Ovary (tissue), 9 donors: ENCODE results near the gene NFS1. TPM values are rescaled to one million over a fixed set of nuclear protein-coding genes. Genes with fewer than 3 reads are reported as not detected.
A peak's percentile ranks its signal among the peaks of the same experiment; 100 is the strongest.

Source experiments
- DNase-seq, 5 donors: peaks; one replicate each; pipeline ENCODE4 v3.0.0-alpha.2; 2019 to 2020
- H3K27ac ChIP-seq, 2 donors: fragments of 200-600 bp; one replicate each; pipeline versions ENCODE4 v1.5.1 to v1.8.0; 2019 to 2022
- H3K27me3 ChIP-seq: fragments of 200-600 bp; one replicate; pipeline ENCODE4 v1.8.0; 2022
- H3K36me3 ChIP-seq: fragments of 200-600 bp; sonication (generic); one replicate; pipeline ENCODE4 v1.5.1; 2019
- H3K4me1 ChIP-seq: one replicate; pipeline ENCODE4 v1.8.1; 2013; ENCODE audit warnings: mild to moderate bottlenecking, moderate library complexity; ENCODE audit not compliant: insufficient read depth
- H3K4me3 ChIP-seq: fragments of 200-600 bp; sonication (generic); one replicate; pipeline ENCODE4 v1.5.1; 2017
- H3K9me3 ChIP-seq, 2 donors: fragments of 200-600 bp in 1 of 2; sonication (generic) in 1 of 2; one replicate each; pipeline versions ENCODE4 v1.5.1 to v1.8.1; 2013 to 2019; ENCODE audit warnings: mild to moderate bottlenecking in 1 of 2, moderate library complexity in 1 of 2
- EP300 ChIP-seq: sonication (generic); formaldehyde crosslinking; IDR thresholded peaks from one replicate; pipeline ENCODE4 v1.6.1; 2017; ENCODE audit warnings: antibody characterized with exemption
- POLR2A ChIP-seq: fragments of 450-650 bp; IDR thresholded peaks from one replicate; pipeline ENCODE4 v1.6.1; 2017; ENCODE audit warnings: antibody characterized with exemption, mild to moderate bottlenecking, moderate library complexity
- WGBS, 3 donors: extraction: QIAGEN DNeasy Blood & Tissue Kit in 1 of 3; methylation state at CpG; one replicate each; pipeline versions ENCODE4 v1.1.5 to v1.1.7; 2013 to 2017; 5-methylcytosine and 5-hydroxymethylcytosine counted together
- intact Hi-C, 4 donors: fragments of 100-400 bp; cut with DNase I; formaldehyde crosslinking; loops; one replicate each; pipeline versions ENCODE4 v1.11.0 to v1.15.1; 2022 to 2023
- polyA plus RNA-seq, 2 donors: library from polyadenylated mRNA; stranded (reverse); fragments of 200-250 nt in 1 of 2; fragments of 350-450 nt in 1 of 2; fragmentation: Illumina TruSeq in 1 of 2; extraction: RNeasy Lipid Tissue Mini Kit (QIAGEN cat#74804) in 1 of 2; gene quantifications; one replicate each; pipeline ENCODE4 v1.2.3, GENCODE V29; 2013 to 2014
- total RNA-seq, 7 donors: library from RNA; depleted of rRNA in 2 of 7; stranded (reverse); fragments of >200 nt in 2 of 7; fragmentation: NEBNext Ultra II Directional in 3 of 7; extraction: Animal tissue kit (Norgen Biotek cat#: 25700) in 3 of 7; gene quantifications; one replicate each; pipeline versions ENCODE4 v1.1.0 to v1.2.4, GENCODE V29; 2016 to 2023
- TF ChIP-seq, protein P1 (sequence below), 3 donors: fragments of 450-650 bp in 2 of 3; fragments of 200-600 bp in 1 of 3; IDR thresholded peaks; one replicate each; pipeline versions ENCODE4 v1.5.1 to v1.8.0; 2016 to 2022; ENCODE audit warnings: antibody characterized with exemption in 3 of 3, mild to moderate bottlenecking in 1 of 3
- donor health status: DM: no; HTN: no; CAD: no; lungs with moderate emphysema.
- donor health status: DM: no; HTN: no; CAD: no.
- donor health status: Bipolar disorder and iron deficiency.
- donor health status: DM: yes; HTN: yes; CAD: no.
- donor health status: DM: no; HTN: no; CAD: no.
- donor health status: DM: yes; HTN: yes; CAD: no.

Gene NFS1
- total and polyA plus RNA-seq, 9 donors = 17.3 to 58.1 (median 29.4) TPM

DNA sequence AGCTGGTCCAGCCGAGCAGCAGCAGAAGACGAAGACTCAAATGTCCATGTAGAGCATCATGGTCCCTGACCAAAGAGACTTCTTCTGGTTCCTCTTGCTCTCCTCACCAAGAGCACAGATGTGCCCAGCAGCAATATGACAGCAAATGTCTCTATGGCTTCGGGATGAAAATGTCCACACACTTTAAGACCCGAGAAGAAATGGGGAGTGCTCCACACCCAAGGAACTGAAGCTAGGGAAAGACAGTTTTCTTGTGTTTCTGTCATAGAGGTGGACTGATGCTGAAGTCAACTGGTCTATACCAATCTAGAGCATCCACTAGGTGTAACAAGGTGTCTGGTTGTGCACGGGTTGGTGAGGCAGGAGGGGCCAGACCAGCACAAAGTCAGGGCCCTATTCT is 29.9 kb downstream of the NFS1 start:
- intact Hi-C loops = no loop called here

DNA sequence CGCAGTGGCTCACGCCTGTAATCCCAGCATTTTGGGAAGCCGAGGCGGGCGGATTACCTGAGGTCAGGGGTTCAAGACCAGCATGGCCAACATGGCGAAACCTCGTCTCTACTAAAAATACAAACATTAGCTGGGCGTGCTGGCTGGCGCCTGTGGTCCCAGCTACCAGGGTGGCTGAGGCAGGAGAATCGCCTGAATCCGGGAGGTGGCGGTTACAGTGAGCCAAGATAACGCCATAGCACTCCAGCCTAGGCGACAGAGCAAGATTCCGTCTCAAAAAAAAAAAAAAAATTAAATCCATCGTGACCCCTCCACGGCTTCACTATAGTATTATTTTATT is 33.2 kb downstream of the NFS1 start:
- Histone ChIP-seq H3K4me1 (peaks cover 2% of the 10 kb centered on the region), H3K9me3 (no peaks in the 10 kb centered on the region), H3K4me3 (no peak overlapping the region), H3K27ac (no peak overlapping the region), H3K36me3 (no peaks in the 10 kb centered on the region), H3K27me3 (no peaks in the 10 kb centered on the region)
- TF ChIP-seq EP300 (no peak), POLR2A (no peak)
- TF ChIP-seq, protein P1, sequence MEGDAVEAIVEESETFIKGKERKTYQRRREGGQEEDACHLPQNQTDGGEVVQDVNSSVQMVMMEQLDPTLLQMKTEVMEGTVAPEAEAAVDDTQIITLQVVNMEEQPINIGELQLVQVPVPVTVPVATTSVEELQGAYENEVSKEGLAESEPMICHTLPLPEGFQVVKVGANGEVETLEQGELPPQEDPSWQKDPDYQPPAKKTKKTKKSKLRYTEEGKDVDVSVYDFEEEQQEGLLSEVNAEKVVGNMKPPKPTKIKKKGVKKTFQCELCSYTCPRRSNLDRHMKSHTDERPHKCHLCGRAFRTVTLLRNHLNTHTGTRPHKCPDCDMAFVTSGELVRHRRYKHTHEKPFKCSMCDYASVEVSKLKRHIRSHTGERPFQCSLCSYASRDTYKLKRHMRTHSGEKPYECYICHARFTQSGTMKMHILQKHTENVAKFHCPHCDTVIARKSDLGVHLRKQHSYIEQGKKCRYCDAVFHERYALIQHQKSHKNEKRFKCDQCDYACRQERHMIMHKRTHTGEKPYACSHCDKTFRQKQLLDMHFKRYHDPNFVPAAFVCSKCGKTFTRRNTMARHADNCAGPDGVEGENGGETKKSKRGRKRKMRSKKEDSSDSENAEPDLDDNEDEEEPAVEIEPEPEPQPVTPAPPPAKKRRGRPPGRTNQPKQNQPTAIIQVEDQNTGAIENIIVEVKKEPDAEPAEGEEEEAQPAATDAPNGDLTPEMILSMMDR (IDR thresholded peaks at IDR 0.05) = no peak
- intact Hi-C loops = loop anchor here in 1 of 4 donors (2.0 kb wide), 1 partner anchor 49 kb away; no protein-coding TSS in a partner anchor
- DNase-seq = peak in 2 of 5 donors; percentile 17 to 35
- 96 to 97% (median 96%) methylated on average over 17 of the region's 17 CpGs for WGBS, 3 donors

More for the DNA sequence above, 29.9 kb downstream of the NFS1 start:
- Histone ChIP-seq H3K27me3 (no peaks in the 10 kb centered on the region), H3K36me3 (no peaks in the 10 kb centered on the region), H3K4me3 (no peak overlapping the region), H3K27ac (no peak overlapping the region), H3K4me1 (no peaks in the 10 kb centered on the region), H3K9me3 (no peaks in the 10 kb centered on the region)
- DNase-seq = no peak
- 93 to 96% (median 94%) methylated on average over 5 of the region's 5 CpGs for WGBS, 3 donors
- TF ChIP-seq, protein P1 (IDR thresholded peaks at IDR 0.05) = no peak
- TF ChIP-seq POLR2A = no peak
- TF ChIP-seq EP300 = no peak

DNA sequence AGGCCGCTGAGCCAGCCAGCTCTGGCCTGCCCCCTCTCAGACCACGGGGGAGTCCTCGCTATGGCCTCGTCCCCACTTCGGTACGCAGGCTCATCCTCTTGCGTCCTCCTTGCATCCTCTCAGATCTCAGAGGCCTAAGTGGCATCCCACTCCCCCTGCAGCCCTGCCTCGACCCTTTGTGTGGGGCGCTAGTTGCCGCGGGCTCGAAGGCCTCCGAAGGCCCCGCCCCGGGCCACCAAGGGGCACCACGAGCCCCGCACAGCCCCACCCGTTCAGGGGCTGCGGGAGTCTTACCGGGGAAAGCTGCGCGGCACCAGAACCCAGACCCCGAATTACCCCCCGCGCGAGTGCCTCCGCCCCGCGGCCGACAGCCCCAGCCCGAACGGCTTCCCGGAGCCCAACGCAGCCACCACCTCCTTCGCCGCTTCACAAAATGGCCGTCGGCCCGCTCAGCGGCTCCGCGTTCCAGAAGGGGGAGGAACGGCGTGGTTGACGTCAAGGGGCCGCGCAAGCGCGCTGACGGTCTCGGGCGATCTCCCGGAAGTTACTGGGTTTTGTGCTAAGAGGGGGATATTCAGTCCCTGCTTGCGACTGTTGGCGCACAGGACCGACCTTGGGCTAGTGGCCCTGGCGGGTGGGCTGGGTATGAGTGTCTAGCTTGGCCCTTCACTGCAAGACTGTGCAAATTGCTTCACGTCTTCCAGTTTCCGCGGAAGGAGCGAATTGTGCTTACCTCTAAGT is 34.5 kb downstream of the NFS1 start, which contains the start of the genes CPNE1 and RBM12:
TSS of gene CPNE1 (minus strand) at position 435 of the 741 bp plus-strand sequence. CDS start 31,977 bp downstream, outside the sequence.
TSS of gene RBM12 (minus strand) at position 435 of the 741 bp plus-strand sequence. CDS start 9,578 bp downstream, outside the sequence.
- H3K4me1 ChIP-seq = peaks cover 6% of the 10 kb centered on the region
- no peaks in the 10 kb centered on the region for H3K36me3 ChIP-seq
- 0 to 1% (median 1%) methylated on average over 46 to 61 of the region's 61 CpGs for WGBS, 3 donors
- H3K9me3 ChIP-seq = no peaks in the 10 kb centered on the region
- peak; percentile 92 to 95 (median 94) for DNase-seq
- TF ChIP-seq EP300 (peak; percentile 26), POLR2A (peak; percentile 99)
- TF ChIP-seq, protein P1 (IDR thresholded peaks at IDR 0.05) = peak in 2 of 3 donors; percentile 5 to 16
- intact Hi-C loops = loop anchor here in 2 of 4 donors (2.0 to 5.0 kb wide), 2 partner anchors 47 to 48 kb away; partner anchors contain the start of gene SPAG4 (in 1 of the 2)
- peak within 1 kb of the TSS; percentile 94 for H3K27ac ChIP-seq
- H3K27me3 ChIP-seq = no peaks in the 10 kb centered on the region
- H3K4me3 ChIP-seq = peak within 1 kb of the TSS; percentile 86

DNA sequence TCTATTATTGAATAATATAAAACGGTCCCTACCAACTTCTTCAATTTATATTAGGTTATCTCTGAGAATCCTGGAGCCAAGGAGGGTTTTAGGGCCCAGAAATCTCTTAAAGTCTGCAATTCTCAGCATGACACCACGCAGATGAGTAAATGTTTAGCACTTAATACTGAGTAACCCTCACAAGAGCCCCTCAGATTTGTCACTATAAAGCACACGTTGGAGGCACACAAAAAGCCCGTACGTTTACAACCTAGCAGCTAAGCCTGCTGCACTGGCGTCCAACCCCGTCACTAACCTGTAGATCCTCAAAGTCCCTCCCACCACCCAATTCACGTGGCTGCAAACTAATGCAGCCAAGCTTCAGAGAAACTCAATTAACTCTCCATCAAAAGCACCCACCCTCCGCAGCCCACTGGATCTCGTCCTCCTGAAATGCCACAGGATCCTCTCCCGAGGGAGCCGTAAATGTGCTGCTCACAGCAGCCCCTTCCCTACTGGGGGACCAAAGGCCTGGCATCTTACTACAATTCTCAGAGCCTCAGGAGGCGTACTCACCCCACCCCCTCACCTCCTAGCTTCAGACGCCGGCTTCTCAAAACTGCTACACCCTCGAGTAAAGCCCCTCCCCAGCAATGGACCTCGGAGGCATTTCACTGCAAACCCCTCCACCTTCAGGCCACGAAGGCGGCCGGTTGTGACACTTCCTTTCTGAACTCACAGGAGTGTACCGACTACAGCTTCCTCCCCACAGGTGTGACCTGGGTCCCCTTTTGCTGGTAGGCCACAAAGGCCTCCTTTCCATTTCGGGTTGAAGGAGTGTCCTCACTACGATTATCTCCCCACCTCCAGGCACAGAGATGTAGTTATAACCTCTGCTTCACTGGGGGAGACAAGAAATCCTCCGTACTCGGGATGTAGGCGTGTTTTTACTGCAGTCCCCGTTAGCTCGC is 35.4 kb downstream of the NFS1 start:
- peak; percentile 24 to 53 (median 50) for DNase-seq

More for the DNA sequence above, 35.4 kb downstream of the NFS1 start:
- no peak for TF ChIP-seq POLR2A
- TF ChIP-seq EP300 = no peak
- TF ChIP-seq, protein P1 (IDR thresholded peaks at IDR 0.05) = no peak
- WGBS, 3 donors = 0 to 1% (median 1%) methylated on average over 28 of the region's 28 CpGs
- H3K27ac ChIP-seq = peak overlapping the region; percentile 94
- intact Hi-C loops = loop anchor here in 2 of 4 donors (2.0 to 5.0 kb wide), 2 partner anchors 46 to 47 kb away; partner anchors contain the start of gene SPAG4 (in 1 of the 2)
- H3K36me3 ChIP-seq = no peaks in the 10 kb centered on the region
- no peaks in the 10 kb centered on the region for H3K9me3 ChIP-seq
- H3K4me1 ChIP-seq = peaks cover 6% of the 10 kb centered on the region
- no peaks in the 10 kb centered on the region for H3K27me3 ChIP-seq
- H3K4me3 ChIP-seq = peak overlapping the region; percentile 86
